Right renal cortex interstitium (tissue), 3 donors: ENCODE data around the gene SRCIN1. TPM values are rescaled to one million over a fixed set of nuclear protein-coding genes. Genes with fewer than 3 reads are reported as not detected.

ENCODE experiments used
- DNase-seq, 3 donors: peaks; one replicate each; pipeline ENCODE4 v3.0.0-alpha.2; 2013; ENCODE audit warnings: low read depth in 3 of 3, low spot score in 2 of 3
- polyA plus RNA-seq, 3 donors: library from polyadenylated mRNA; unstranded; fragments of 120-200 nt; gene quantifications; one replicate each; pipeline ENCODE4 v1.2.1, GENCODE V29; 2013; ENCODE audit not compliant: insufficient read length in 3 of 3

The SRCIN1 gene
- polyA plus RNA-seq, 3 donors = 2.4 to 2.7 (median 2.6) TPM

GRCh38 chr17:38617967-38618760 is 12.4 kb upstream of the SRCIN1 start:
- no peak for DNase-seq

DNA sequence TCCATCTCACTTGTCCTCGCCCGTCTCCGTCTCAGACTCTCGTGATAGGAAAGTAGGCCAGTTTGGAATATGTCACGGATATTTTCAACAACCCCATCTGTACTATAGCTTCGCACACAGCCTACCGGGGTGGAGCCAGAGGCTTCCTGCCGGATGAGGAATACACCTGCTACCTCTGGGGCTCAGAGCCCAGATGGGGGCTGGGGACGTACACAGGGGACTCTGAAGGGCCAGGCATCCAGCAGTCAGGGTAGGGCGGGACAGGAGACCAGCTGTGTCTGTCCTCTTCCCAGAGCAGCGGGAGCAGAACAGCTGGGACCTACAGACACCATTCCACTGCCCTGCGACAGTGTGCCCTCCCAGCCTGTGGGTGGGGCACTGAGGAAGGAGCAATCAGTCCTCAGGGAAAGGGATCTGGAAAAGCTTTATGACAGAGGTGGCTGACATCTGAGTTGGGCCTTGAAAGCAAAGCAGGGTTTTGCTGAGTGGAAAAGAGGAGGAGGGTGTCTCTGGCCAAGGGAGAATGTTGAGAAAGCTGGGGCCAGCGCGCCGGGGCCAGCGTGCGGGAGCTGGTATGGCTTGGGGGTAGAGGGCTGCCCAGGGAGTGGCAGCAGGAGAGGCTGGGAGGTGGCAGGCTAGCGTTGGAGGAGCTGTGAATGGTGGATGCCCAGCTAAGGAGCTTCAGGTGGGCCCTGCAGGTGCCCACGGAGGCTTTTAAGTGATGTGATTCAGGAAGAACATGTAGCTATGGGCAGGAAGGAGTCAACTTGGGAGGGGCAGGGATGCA is 11.5 kb upstream of the SRCIN1 start:
- DNase-seq = no peak

DNA sequence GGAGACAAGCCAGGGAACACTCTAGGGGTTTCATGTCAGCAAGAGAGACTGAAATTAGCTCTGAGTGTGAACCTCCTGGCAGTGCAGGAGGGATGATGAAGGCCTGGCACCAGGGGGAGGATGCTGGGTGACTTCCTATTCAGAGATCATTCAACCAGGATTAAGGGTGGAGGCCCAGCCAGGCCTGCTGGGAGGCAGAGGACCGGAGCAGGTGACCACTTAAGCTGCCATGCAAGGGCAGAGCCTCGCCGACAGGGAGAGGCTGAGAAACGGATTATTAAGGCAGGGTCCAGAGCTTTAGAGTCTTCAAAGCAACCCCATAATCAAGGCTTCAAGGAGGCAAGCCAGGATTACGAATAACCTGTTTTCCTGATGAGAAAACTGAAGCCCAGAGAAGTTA is 10.6 kb upstream of the SRCIN1 start:
- no peak for DNase-seq

DNA sequence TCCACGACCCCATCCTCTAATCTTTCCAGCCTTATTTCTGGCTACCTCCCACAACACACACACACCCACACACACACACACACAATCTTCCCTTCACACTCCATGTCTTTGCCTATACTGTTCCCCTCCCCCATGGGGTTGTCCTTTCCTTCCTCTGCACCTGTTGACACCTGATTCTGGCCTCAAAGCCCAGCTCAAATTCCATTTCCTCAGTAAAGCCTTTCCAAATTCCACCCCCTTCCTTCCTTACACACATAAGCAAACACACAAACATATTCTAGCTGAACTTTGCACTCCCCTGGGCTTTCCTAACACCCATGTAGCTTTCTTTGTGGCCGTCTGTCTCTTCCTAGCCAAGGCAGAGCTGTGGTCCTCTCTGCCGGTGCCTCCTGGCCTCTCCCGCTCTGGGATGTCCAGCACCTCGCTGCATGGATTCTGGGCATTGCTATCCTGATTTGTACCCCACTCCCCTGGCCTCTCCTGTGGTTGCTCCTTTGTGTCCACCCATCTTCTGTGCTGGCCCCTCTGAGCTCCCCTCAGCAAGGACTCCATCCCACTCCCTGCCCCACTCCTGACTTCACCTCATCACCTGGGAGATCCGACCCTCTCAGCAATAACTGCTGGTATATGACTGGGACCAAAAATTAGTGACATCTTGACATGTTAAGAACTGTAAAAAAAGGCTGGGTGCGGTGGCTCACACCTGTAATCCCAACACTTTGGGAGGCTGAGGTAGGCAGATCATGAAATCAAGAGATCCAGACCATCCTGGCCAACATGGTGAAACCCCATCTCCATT is 8.4 kb upstream of the SRCIN1 start:
- DNase-seq = no peak

GRCh38 chr17:38613525-38613980 is 7.8 kb upstream of the SRCIN1 start:
- no peak for DNase-seq

GRCh38 chr17:38611872-38612376 is 6.2 kb upstream of the SRCIN1 start:
- DNase-seq = no peak

GRCh38 chr17:38611070-38611786 is 5.5 kb upstream of the SRCIN1 start:
- DNase-seq = no peak

DNA sequence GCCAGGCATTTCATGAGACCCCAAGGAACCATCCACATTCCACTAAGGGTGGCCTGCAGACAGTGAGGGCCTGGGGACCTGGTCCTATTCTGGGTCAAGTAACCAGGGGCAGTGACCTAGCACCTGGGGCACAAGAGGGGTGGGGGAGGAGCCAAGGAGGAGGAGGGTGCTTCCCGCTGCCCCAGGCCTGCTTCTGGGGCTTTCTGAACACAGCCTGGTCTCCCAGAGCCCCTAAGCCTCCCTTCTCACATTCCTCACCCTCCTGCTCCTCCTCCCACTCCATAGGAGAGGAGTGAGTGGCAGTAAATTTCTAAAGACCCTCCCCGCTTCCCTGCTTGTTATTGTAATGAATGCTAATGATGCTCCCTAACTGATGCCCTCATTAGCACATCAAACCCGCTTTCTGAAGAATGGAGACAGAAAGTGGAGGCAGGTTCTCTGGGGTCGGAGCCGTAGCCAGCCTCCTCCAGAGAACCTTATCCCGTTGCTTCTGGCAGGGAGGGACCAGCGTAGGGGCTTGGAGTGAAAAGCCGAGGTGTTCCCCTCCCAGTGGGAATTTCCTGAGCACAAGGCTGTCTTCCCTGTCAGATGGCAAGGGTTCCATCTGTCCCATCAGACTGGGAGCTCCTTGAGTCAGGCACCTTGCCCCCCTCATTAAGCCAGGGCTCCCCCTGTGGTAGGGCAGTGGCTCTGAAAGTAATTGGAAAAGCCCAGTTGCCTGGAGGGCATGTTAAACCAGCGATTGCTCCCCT is 3.7 kb upstream of the SRCIN1 start:
- no peak for DNase-seq

DNA sequence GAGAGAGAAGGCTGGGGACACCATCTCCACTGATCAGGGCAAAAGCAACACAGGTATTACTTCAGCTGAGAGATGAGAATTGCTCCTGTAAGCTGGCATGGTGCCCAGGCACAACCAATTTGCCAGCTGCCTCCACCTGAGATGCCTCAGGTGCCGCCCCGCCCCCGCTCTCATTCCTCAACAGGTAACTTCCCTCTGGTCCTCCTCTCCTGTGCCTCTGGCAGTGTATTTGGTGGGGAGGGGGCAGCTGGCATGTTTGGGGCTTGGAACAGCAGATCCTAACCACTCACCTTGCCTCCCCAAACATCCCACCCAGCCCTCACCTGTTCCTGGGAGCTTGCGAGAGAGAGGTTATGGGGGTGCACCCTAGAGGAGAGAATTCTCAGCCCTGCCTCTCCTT is 2.9 kb upstream of the SRCIN1 start:
- DNase-seq = no peak

DNA sequence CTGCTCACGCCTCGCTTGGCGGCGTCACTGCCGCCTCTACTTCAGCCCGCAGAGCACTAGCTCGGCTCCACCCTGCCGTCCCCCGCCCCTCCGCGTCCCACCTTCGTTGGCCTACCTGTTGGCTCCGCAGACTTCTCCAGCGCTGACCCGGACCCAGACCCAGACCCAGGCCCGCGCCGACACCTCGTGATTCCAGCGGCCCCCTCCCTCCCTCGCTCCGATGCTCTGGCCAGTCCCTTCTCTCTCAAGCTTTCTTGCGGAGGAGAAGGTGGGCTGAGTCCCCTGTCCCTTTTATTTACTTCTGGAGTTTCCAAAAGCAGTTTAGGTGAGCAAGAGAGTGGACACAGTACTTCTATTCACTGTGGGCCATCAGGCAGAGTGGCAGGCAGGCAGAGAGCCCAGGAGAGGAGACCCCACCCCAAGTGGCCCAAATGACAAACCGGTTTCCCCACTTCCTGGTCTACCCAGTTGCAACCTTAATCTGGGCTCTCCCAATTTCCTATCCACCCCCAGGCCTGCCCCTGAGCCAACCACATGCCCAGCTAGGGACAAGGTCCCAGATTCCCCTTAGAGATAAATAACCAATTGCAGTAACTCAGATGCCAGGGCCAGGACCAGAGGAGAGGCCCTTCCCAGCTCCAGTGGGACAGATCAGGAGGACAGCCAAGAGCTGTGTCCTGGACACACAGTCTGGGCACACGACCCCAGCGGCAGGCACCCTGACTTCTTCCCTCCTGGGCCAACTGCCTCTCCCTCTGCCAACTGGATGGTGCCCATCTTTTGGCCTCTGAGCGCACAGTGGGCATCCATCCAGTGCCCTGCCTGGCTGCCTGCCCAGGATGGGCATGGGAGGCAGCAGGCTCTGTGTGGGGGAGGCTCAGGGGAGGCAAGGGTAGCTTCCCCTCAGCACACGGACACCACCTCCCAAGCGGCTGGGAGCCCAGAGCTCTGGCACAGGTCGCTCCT is 1.2 kb upstream of the SRCIN1 start:
- no peak for DNase-seq

GRCh38 chr17:38605411-38605840 is 326 bp downstream of the SRCIN1 start:
- no peak for DNase-seq

GRCh38 chr17:38604479-38605403 is 1.0 kb downstream of the SRCIN1 start:
- no peak for DNase-seq

DNA sequence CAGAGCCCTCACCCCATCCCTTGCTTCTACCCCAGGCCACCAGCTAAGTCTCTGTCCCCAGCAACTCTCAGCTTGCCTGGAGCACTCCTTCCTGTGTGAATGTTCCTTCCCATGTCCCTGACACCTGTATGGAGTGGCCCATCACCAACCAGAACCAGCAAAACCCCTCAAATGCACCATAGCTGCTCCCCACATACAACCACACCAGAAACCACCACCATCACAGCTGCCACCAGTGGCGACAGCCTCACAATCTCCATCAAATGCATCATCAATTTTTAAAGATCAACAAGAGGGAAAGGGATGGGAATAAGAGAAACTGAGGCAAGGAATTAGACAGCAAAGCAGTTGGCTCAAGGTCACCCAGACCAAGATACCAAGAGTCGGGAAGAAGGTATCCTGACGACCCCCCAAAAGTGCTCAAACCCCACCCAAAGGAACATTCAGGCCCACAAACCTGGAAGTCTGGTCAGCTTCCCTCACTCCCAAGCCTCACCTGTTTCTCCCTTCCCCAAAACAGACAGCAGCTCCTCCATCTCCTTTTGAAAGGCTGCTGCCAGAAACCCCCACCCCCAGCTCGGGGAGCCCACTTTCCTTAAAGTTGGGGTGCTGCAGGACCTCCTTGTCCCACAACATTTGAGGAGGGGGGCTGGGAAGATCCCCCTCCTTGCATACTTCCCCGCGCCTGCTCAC is 1.8 kb downstream of the SRCIN1 start:
- DNase-seq = no peak

- no peak for DNase-seq
Observed at GRCh38 chr17:38602956-38603785, 2.6 kb downstream of the SRCIN1 start.

DNA sequence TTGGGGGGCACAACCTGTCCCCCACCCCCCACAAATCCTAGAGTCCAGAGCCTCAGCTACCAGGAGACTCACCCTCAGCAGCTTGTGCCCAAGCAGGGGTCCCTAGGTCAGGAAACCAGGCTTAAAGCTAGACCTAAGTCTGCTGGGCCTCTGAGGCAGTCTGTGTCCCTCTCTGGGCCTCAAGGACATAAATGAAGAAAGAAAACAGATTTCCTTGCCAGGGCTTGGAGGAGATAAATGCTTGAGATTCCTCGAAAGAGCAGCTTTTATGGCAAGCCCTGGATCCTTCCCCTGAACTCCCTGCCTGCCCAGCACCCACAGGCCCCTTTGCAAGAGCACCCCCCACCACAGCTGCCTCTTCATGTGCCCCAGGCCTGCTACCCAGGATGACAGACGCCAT is 3.3 kb downstream of the SRCIN1 start:
- no peak for DNase-seq
